ENCODE results near the gene FGF5.
A peak's percentile ranks its signal among the peaks of the same experiment; 100 is the strongest.
"Not testable (repeated sequence)": the region's sequence is repeated elsewhere in the genome, so short reads cannot be mapped to it uniquely, and the experiment has no call there.

Gene FGF5

DNA sequence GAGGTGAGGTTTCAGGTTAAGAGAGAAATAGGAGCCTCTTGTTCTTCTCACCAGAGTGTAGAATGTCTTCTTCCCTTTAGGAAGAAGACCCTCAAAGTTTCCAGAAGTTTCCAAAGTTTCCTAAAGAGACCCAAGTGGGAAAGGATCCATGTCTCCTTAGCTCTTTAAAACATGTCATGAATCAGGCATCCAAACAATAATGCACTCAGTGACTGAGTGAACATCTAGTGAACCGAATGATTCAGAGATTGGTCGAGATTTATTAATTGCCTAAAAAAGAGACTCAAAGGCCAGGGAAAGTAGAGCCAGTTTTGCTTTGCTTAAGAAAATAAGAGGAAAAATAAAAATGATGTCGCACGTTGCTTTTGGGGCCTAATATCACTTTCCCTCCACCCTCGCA lies 29.4 kb downstream of the FGF5 start:
- DNase-seq (ENCODE audit: low spot score) = no peak

DNA sequence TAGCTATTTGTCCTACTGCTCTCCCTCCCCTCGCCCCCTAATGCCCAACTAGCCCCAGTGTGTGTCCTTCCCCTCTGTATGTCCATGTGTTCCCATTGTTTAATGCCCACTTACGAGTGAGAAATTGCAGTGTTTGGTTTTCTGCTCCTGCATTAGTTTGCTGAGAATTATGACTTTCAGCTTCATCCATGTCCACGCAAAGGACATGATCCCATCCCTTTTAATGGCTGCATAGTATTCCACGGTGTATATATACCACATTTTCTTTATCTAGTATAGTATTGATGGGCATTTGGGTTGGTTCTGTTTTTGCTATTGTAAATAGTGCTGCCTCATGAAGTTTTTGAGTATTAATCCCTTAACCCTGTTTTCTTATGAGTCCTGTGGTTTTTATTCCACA lies 35.4 kb downstream of the FGF5 start:
- no peak for DNase-seq (ENCODE audit: low spot score)

DNA sequence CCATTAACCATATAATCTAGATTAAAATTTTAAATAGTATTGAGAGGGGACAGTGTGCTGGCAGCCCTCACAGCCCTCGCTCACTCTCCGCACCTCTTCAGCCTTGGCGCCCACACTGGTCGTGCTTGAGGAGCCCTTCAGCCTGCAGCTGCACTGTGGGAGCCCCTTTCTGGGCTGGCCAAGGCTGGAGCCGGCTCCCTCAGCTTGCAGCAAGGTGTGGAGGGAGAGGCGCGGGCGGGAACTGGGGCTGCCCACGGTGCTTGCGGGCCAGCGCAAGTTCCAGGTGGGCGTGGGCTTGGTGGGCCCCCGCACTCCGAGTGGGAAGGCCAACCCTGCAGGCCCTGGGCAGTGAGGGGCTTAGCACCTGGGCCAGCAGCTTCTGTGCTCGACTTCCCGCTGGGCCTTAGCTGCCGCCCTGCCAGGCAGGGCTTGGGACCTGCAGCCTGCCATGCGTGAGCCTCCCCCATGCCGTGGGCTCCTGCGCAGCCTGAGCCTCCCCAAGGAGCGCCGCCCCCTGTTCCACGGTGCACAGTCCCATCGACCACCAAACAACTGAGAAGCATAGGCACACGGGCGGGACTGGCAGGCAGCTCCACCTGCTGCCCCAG lies 36.3 kb downstream of the FGF5 start:
- DNase-seq (ENCODE audit: low spot score) = no peak

DNA sequence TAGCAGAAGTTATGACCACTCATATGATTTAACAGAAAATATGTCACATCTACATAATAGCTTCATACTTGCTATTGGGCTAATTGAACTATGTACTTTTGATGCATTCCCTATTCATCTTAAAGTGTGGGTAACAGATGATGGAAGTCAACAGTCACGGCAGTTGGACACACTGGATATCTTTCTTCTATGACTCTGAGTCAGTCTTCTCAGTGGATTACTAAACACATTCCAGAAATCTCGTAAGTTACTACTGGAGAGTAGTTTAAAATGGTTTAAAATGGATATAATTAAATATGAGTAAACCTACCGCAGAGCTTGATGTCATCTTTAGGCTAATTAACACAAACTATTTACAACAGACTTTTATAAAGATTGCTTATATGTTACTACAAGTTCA lies 39.0 kb downstream of the FGF5 start:
- DNase-seq (ENCODE audit: low spot score) = no peak

DNA sequence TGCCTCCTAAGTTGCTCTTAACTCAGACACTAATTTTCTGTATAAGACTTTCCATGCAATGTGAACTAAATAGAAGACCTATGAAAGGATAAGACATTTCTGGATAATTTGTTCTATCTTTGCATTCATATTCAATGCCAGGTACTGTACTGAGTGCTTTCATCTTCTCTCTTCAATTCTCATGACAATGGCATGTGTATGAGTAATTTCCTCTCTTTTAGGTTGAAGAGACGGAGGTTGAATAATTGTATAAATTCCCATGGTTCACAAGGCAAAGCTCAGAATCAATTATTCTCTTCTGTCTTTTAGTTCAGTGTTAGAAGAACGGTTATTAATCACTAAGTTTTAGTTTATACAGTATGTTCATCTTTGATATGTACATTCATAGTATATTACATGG lies 39.8 kb downstream of the FGF5 start:
- DNase-seq (ENCODE audit: low spot score) = no peak

DNA sequence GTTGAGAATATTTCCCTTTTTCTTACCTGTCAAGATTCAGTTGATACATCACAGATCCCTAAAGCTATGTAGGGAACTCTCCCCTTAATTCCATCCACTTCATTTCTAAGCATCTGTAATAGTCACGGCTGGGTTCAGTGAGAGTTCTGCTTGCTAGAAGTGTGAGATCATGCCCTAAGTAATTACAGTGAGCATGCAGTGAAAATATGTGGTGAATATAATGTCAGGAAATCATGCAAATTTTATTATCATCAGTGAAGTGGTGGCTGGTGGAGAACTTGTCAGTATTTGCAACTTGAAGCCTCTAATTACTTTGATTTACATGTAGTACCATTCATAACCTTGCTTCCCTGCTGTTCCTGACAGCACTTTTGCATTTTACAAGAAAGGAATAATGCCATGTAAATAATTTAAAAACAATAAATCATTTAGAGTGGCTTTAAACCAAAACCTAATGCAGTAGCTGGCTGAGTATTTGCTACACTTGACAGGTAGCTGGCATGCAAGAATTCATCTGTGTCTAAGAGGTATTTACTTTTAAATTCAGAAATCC lies 40.8 kb downstream of the FGF5 start:
- DNase-seq (ENCODE audit: low spot score) = no peak

DNA sequence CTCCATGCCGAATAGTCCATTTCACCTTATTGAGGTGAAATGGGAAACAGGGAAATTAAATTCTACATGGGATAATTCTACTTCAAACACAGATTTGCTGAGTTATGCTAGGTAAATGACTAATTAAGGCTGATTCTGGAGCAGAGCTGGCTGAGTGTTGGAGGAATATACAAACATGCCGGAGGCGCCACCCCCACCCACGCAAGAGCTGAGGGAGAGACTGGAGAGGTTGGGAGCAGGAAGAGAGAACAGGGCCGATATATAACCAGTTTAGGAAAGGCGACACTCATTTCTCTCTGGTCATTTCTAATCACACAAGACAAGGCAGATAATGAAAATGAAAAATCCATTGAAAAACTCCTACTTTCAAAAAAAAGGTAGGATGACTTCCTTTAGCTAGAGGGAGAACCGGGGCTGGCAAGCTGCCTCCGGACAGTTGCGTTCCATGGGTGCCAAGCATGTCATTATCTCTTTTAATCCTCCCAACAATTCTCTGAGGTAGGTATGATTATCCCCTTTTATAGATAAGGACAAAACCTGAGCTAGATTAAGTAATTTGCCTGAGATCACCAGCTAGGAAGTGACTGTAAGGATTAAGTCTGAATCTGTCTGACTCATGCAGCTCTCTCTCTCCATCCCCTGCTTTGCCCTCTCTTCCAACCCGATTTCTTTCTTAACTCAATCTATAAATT lies 41.5 kb downstream of the FGF5 start:
- no peak for DNase-seq (ENCODE audit: low spot score)

DNA sequence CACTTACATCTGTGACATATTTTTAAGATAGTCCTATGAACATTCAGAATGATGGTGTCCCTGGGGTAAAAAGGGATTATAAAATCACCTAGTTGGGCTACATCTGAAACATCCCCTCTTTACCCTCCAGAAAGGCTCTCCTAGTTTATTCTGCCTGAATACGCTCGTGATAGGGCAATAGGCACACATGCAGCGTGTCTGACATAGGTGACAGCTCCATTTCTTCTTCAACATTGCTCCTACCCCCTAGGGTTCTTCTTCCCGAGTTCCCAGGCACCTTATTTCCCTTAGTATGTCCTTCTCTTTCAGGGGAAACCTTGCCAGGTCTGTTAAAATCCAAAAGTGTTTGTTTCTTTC lies 42.0 kb downstream of the FGF5 start:
- DNase-seq (ENCODE audit: low spot score) = no peak

DNA sequence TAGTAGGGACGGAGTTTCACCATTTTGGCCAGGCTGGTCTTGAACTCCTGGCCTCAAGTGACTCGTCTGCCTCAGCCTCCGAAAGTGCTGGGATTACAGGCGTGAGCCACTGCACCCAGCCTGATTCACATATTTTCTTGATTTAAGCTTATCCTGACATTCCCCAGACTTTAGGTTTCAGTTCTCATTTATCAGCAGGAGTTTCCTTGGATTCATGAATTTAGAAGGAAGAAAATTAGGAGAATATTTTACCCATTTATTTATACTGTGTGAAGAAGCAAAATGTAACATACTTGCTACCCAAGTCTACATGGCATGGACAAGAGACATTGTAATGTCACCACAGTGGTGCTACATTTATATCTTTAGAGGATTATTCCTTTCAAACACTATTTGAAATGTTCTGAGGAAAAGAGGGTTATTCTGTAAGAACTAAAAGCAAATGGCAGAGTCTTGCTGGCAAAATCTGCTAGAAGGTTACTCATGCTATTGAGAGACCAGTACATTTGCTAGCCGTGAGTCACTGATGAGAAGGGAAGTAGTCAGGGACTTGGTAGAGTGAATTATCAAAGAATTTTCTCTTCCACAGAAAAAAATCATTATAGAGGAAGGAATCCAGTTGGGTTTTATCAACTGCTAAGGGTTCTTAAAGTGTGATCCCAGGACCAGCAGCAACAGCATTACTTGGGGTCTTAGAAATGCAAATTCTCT lies 43.0 kb downstream of the FGF5 start:
- DNase-seq (ENCODE audit: low spot score) = no peak

DNA sequence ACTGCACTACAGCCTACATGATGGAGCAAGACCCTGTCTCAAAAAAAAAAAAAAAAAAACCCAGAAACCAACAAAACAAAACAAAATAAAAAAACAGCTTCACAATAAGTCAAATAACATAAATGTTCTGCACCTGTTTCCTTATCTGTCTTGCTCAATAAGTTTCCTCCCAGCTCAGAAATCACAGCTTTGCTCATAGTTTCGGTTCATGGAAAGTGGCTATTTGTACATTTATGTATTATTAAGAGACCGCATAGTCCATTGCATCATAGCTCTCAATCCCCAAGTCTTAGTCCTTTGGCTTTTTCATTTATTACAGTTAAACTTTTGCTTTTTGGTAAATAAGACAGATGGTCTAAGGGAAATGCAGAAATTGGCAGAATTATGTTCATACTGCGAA lies 44.7 kb downstream of the FGF5 start:
- no peak for DNase-seq (ENCODE audit: low spot score)

DNA sequence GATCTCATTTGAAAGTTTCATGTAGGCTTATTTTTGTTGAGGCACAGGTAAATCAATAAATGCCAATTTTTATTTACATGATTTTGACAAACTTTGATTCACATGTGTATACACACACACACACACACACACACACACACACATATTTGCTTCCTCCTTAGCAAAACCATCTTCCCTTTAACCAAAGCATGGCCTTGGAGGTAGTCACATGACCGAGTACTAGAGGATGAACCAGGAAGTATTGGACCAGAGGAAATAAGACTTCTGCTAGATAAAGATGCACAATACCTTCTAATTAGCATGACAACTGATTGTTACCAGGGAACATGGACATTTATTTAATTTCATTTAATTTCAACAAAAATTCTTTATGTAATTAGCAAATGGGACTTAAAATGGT lies 45.7 kb downstream of the FGF5 start:
- no peak for DNase-seq (ENCODE audit: low spot score)

DNA sequence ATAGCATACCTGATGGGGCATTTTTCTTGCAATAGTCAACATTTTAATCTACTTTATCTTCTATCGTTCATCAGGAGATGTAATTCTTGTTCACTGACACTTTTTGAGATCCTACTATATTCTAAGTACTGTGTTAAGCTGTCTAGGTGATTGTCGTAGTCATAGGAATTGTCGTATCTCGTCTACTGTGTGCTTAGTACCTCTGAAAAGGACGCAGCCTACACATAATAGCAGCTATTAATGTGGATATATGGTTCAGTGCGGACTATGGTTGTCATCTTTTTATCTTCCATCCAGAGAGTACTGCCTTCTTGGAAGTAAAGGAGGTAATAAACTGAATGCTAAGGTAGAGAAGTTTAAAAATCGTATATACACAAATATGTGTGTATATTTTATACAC lies 47.2 kb downstream of the FGF5 start:
- DNase-seq (ENCODE audit: low spot score) = no peak

DNA sequence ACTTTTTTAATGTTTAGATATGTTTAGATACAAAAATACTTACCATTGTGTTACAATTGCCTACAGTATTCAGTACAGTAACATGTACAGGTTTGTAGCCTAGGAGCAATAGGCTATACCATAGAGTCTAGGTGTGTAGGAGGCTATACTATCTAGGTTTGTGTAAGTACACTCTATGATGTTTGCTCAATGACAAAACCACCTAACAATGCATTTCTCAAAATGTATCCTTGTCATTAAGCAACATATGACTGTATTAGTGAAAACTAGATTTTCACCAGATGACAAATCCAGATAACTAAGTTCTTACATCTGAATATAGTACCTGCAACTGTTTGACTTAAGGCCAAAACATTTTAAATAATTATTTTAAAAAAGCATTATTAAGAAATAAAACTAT lies 49.4 kb downstream of the FGF5 start:
- not testable (repeated sequence) for DNase-seq (ENCODE audit: low spot score)

DNA sequence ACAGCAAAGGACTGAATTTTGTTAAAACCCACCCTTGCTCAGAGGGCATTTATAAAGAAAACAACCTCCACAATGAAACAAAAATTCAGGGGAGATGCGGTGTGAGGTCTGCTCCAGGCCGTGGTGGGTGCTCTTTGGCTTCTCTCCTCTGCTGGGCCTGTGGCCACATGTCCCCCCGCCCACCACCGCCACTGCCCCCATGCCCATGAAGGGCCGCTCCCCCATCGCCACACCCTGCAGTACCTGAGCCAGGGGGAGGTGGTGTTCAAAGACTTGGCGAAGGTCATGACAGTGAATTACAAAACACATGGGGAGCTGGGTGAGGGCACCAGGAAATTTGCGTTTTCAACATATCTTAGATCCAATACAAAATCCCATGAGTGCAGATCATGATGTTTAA lies 54.9 kb downstream of the FGF5 start:
- DNase-seq (ENCODE audit: low spot score) = no peak

DNA sequence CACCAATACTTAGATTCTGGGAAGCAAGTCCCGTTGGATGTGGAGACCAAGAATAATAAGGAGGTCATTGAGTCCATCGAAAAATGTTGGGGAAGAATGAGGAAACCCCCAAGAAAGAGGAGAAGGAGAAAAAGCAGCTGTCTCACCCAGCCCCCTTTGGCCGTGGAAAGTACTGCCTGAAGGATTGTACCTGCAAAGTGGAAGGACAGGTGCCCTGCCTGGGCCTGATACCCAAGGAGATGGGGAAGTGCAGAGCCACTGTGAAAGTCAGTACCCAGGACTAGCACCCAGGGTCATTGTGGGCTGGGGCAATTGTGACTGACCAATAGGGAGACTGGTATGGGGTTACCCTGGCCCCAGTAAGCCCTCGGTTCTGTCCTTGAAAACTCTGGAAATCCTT lies 55.3 kb downstream of the FGF5 start:
- no peak for DNase-seq (ENCODE audit: low spot score)

DNA sequence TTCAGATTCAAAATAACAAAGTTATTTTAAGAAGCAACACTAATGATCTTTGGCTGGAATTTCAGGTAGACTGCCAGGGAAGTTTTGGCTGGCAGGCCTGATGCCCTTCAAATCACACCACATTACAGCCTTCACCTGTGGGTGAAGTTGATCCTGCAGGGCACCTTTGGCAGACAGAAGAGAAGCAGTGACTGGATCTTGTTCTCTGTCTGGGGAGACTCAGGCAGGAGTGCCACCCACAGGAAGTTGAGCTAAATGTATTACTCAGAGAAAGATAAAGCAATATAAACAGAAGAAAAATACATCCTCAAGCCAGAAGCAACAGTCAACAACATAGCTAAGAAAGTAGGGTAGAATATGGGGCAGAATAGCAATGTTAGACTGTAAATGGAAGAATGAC lies 56.3 kb downstream of the FGF5 start:
- peak; percentile 41 for DNase-seq (ENCODE audit: low spot score)

DNA sequence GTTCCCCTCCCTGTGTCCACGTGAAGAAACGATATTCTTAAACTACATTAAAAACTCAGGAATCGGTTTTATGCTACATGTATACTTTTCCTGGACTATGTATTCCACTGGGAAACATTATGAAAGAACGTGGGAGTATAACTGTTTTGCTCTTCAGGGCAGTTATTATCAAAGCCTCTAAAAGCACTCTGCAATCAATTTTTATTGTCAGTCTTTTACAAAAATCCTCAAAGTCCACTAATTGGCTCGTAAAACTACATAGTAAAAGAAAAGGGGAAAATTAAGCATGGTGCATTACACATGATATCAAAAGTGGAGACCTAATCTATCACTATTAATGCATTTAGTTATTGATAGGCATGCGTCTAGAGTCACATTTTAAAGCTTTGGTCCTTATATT lies 57.7 kb downstream of the FGF5 start:
- no peak for DNase-seq (ENCODE audit: low spot score)

DNA sequence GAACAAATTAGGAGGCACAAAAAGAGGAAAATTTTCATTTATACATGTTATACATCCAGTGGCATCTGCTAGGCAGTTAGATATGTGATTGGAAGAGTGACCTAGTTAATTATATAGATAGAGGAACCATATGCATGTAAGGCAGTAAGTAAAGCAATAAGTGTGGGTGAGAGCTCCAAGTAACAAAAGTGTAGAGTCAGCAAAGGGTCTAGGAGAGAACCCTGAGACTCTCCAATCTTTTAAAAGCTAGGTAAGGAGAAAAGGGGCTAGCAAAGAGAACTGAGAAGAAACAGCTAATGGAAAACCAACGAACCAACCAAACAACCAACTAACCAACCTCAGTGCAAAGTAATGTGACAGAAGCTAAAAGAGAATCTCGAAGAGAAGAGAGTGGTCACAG lies 65.2 kb downstream of the FGF5 start:
- no peak for DNase-seq (ENCODE audit: low spot score)

DNA sequence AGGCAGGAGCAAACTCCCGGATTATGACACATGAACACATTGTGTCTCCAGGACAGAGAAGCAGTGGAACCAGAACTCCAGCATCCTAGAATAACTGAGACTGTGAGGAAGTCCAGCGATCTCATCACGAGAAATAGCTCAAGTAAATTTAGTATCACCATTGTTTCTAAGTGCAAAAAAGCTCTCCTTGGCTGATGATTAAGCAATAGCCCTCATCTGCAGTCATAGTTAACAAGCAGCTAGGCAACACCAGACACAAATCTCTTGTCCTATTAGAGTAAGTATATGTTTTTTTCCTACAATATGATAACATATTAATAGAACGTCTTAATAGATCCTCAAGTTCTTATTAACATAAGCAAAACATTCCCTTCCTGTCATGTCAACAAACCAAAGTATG lies 66.7 kb downstream of the FGF5 start:
- no peak for DNase-seq (ENCODE audit: low spot score)

DNA sequence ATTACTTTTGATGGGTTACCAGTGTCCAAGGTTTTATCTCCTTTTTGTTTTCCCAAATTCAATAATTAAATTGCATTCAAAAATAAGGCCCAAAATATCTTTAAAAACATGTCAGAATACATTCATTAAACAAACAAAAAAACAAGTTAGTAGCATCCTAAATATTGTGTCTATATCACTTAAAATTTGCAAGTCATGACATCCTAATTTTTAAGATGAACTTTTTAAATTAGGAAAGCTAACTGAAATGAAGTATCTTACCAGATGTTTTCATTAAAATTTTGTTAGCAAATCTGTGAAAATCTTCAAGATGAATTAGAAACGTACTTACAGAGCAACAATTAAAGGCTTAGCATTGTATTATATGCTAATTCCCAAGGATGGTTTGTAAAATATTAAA lies 68.1 kb downstream of the FGF5 start:
- no peak for DNase-seq (ENCODE audit: low spot score)

DNA sequence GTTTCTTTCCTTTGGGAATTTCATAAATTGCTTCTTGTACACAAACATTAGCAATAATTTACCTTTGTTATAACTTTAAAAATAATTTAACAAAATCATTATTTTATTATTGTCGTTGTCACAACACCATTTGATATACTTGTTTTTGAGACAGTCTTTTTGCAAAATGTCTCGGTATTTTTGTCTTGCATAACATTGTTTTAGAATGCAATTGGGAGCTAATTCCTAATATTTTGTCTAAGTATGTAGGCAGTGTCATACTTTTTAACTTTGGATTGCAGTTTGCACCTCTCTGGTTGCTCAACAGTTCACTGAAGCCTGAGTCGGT lies 68.7 kb downstream of the FGF5 start:
- no peak for DNase-seq (ENCODE audit: low spot score)

DNA sequence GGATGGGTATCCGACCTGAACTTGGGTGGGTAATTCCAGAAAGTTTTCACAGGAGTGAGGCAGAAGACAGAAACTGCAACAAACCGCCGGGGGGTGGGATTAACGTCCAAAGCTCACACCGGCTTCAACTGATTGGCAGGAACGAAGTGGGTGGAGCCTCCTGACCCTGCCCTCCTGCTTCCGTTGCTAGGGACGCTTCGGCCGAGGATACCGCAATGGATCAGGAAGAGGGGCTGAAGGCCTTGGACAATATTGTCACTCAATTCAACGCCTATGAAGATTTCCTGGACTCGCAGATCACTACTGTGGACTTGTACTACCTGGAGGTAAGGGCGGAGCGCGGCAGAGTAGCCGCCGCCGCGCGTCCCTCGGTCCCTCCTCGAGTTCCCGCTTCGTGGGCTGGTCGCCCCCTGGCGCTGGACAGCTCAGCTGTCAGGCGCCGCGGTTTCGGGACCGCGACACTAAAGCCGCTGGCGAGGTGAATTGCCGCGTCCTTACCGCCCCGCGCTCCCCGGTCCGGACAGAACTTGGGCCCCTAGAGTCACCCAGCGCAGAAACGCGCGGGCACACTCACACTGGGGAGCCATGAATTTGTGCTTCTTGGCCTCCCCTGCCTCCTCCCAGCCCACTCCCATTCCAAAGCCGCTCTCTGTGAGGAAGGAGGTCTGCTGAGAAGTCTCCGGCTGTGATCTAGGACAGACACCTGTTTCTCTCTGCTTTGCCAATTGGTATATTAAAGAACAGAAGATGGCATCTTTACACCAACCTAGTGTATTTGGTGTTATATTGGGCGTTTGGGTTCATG lies 69.3 kb downstream of the FGF5 start, which contains the start of gene CFAP299:
Gene CFAP299, plus strand, starts transcription at position 177 of the 805 bp plus-strand sequence.
- peak; percentile 76 for DNase-seq (ENCODE audit: low spot score)

DNA sequence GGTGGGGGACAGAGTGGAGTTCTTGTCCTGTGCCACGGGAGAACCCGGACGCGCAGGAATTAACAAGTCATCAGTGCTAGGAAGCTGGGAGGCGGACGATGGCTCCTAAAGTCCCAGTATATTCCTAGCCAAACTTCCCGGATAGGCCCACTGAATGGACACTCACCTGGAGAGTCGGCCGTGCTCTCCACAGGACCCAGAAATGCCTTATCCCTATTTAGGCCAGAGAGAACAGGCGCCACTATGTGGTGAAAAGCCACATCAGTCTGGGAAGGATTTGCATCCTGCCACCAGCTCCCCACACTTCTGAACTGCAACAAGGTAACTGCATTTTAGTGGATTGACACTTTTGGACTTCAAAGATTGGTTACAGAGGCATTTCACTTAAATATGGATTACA lies 70.1 kb downstream of the FGF5 start:
- DNase-seq (ENCODE audit: low spot score) = peak; percentile 62

All from cerebellar cortex (tissue), 1 donor.